PC-3 (cell line): Measurements from ENCODE around the gene IL12RB1.

ENCODE experiments used
- EZH2 ChIP-seq: fragments of 300-600 bp; sonication (generic); IDR thresholded peaks from one replicate; pipeline ENCODE4 v1.6.1; 2017; ENCODE audit warnings: antibody characterized with exemption, mild to moderate bottlenecking, low read length; ENCODE audit not compliant: unreplicated experiment
- EZH2phosphoT487 ChIP-seq: fragments of 300-600 bp; sonication (generic); IDR thresholded peaks from 2 replicates; pipeline ENCODE4 v1.6.1; 2018; ENCODE audit warnings: mild to moderate bottlenecking, antibody characterized with exemption, low read length, borderline replicate concordance
- TF ChIP-seq, protein P1 (sequence below): fragments of 300-600 bp; sonication (generic); conservative IDR thresholded peaks from 2 replicates; pipeline ENCODE4 v1.5.1; 2017; ENCODE audit warnings: antibody characterized with exemption, low read depth, mild to moderate bottlenecking, low read length

DNA sequence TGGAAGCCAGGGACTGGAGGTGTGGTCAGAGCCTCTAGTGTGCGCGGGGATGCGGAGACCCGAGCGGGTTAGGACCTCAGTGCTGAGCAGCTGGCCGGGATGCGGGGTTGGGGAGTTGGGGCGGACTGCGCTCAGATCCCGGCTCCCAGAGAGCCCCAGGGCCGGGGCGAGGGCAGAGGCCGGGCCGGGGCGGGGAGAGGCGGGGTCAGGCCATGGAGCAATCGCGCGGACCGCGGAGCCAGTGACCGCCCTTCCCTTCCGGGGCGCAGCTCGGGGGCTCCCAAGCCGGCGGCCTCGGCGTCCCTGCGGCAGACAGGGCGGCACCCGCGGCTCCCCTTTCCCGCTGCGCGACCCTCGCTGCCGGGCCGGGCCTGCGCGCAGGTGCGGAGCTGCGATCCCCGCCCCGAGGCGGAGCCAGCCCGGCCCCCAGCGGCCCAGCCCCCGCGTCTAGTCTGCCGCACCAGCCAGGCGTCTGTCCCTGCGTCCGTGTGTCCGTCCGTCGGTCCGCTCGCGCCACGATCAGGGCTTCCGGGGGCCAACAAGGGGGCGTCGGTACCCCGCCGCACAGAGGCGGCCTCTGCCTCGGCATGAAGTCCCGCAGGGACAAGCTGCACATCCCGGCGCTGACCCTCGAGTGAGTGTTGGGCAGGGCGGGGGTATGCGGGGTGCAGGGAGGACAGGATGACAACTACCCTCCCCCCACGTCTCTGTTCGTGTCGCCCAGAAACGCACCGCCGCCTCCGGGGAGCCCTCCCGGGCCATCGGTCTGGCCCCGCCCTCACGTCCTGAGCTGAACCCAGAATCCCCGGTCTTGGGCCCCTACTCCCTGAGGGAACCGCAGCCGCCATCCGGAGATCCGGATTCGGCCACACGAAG lies 23.2 kb upstream of the IL12RB1 start:
- TF ChIP-seq, protein P1, sequence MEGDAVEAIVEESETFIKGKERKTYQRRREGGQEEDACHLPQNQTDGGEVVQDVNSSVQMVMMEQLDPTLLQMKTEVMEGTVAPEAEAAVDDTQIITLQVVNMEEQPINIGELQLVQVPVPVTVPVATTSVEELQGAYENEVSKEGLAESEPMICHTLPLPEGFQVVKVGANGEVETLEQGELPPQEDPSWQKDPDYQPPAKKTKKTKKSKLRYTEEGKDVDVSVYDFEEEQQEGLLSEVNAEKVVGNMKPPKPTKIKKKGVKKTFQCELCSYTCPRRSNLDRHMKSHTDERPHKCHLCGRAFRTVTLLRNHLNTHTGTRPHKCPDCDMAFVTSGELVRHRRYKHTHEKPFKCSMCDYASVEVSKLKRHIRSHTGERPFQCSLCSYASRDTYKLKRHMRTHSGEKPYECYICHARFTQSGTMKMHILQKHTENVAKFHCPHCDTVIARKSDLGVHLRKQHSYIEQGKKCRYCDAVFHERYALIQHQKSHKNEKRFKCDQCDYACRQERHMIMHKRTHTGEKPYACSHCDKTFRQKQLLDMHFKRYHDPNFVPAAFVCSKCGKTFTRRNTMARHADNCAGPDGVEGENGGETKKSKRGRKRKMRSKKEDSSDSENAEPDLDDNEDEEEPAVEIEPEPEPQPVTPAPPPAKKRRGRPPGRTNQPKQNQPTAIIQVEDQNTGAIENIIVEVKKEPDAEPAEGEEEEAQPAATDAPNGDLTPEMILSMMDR, result no peak
- TF ChIP-seq EZH2, result no peak
- no peak for TF ChIP-seq EZH2phosphoT487
